Stimulated activated CD8-positive, alpha-beta memory T cell treated with anti-CD3 and anti-CD28 coated beads, Interleukin-12 subunit alpha, Interleukin-12 subunit beta, amount 100 ng/mL, for 24 hours (primary cell): ENCODE results near the gene MDM4.
"Not testable (repeated sequence)": the region's sequence is repeated elsewhere in the genome, so short reads cannot be mapped to it uniquely, and the experiment has no call there.

Experiments
- DNase-seq: peaks from one replicate; pipeline ENCODE4 v3.0.0-alpha.2; 2020; ENCODE audit errors: extremely low read depth

Gene MDM4

DNA sequence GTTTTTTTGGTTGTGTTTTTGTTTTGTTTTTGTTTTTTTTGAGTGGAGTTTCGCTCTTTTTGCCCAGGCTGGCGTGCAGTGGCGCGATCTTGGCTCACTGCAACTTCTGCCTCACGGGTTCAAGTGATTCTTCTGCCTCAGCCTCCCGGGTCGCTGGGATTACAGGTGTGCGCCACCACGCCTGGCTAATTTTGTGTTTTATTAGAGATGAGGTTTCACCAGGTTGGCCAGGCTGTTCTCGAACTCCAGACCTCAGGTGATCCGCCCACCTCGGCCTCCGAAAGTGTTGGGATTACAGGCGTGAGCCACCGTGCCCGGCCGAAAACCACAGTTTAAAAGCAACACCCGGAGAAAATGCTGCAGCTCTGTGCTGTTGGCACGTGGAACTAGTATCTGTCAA lies 1.2 kb downstream of the MDM4 start:
- DNase-seq, result not testable (repeated sequence)

GRCh38 chr1:204520834-204521709 lies 4.9 kb downstream of the MDM4 start:
- no peak for DNase-seq

- DNase-seq, result not testable (repeated sequence)
Observed at GRCh38 chr1:204521941-204522521, 5.8 kb downstream of the MDM4 start.

- DNase-seq, result no peak
Observed at GRCh38 chr1:204523605-204524215, 7.5 kb downstream of the MDM4 start.

GRCh38 chr1:204524986-204525385 lies 8.8 kb downstream of the MDM4 start:
- no peak for DNase-seq

GRCh38 chr1:204528241-204528640 lies 12.0 kb downstream of the MDM4 start:
- DNase-seq, result no peak

GRCh38 chr1:204528677-204529076 lies 12.5 kb downstream of the MDM4 start:
- no peak for DNase-seq

GRCh38 chr1:204529371-204529895 lies 13.2 kb downstream of the MDM4 start:
- no peak for DNase-seq

DNA sequence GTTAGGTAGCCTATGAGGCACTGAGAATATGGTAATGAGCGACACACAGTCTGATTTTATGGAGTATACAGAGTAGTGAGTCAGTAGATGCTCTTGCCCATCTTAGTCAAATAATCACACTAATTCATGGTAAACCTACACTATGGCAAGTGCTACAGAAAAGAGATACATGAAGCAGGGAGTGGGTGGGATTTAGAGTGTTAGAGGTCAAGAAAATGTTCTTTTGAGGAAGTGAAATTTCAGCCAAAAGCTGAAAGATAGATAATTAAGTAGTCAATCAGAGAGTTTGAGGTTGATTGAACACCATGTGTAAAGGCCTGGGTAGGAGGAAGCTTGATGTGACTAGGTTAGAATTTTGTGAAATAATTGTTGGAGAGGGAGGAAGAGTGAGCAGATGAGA lies 14.7 kb downstream of the MDM4 start:
- no peak for DNase-seq

DNA sequence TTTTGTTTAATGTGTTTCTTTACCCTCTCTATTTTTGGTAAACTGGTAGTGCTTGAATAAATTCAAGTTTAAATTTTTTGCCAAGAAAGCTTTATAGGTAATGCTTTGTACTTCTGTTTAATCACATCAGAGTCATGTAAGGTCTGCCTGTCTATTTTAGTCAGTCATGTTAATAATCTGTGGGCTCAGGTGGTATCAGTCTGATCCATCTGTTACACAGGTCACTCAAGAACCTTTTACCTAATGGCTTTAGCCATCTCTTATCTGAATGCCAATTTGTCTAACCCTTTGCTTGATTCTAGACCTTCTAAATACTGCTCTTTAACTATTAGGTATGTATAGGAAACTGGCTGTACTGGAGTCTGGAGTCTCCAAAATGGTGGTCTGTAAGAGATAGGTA lies 16.6 kb downstream of the MDM4 start:
- no peak for DNase-seq

- DNase-seq, result no peak
Observed at GRCh38 chr1:204541626-204542025, 25.4 kb downstream of the MDM4 start.

GRCh38 chr1:204544321-204544720 lies 28.1 kb downstream of the MDM4 start:
- no peak for DNase-seq

DNA sequence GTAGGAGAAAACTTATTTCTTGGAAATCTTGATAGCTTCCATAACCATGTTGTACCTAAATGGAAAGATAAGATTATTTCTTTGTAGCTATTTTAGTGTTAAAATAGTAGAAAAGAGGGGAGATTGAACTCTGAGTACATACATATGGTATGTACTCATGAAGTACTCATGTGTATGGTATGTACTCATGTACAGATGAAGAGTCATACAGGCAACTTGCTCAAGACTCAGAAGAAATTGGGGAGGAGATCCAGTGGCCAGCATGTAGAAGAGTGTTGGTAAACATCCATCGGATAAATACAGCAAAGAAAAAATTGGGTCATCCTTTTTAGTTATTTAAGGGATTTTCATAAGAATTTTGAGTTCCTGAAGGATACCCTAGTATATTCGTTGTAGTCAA lies 29.0 kb downstream of the MDM4 start:
- DNase-seq, result no peak

- no peak for DNase-seq
Observed at GRCh38 chr1:204545881-204546280, 29.7 kb downstream of the MDM4 start.

DNA sequence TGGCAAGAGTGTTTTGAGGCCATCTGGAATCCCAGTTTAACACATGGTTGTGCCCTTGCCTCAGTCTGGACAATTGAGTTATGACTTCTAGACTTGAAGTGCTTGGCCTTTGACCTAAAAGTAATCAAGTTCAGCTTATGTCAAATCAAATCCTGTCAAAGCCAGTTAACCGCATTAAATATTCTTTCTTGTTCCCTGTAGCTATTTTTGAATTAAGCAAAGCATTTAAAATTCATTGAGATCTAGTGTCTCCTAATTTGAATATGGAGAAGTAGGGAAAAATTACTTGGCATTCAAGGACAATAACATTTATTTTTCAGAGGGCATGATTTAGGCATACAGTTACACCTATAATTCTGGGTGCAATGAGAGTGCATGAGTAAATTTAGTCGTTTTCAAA lies 32.1 kb downstream of the MDM4 start:
- DNase-seq, result no peak

DNA sequence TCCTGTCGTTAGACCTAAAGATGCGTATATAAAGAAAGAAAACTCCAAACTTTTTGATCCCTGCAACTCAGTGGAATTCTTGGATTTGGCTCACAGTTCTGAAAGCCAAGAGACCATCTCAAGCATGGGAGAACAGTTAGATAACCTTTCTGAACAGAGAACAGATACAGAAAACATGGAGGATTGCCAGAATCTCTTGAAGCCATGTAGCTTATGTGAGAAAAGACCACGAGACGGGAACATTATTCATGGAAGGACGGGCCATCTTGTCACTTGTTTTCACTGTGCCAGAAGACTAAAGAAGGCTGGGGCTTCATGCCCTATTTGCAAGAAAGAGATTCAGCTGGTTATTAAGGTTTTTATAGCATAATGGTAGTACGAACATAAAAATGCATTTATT lies 33.1 kb downstream of the MDM4 start:
- DNase-seq, result no peak

DNA sequence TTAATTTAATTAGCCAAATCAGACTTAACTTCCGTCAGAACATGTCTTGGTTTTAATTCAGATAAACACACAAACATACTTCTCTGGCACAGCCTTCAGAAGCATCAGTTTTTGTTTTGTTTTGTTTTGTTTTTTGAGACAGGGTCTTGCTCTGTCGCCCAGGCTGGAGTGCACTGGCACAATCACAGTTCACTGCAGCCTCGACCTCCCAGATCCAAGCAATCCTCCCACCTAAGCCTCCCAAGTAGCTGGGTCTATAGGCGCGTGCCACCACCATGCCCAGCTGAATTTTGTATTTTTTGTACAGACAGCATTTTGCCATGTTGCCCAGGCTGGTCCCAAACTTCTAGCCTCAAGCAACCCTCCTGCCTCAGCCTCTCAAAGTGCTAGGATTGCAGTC lies 34.7 kb downstream of the MDM4 start:
- DNase-seq, result no peak

DNA sequence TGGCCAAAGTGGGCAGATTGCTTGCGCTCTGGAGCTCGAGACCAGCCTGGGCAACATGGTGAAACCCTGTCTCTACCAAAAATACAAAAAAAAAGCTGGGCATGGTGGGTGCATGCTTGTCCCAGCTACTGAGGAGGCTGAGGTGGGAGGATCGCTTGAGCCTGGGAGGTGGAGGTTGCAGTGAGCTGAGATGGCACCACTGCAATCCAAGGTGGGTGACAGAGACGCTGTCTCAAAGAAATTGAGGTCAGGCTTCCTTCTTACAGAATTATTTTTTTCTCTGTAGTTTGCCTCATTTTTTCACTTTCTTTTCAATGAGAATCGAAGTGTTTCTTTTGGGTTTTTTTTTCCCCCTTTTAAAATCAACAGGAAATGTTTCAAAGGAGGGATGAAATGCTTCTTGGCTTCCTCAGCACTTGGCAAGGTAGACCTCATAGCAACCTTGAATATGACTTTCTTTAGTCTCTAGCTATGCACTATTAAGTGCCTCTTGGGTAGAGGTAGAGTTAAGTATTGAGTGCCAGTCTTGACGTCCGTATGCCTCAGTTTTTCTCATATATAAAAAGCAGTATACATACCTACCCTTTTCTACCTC lies 40.3 kb downstream of the MDM4 start:
- no peak for DNase-seq

DNA sequence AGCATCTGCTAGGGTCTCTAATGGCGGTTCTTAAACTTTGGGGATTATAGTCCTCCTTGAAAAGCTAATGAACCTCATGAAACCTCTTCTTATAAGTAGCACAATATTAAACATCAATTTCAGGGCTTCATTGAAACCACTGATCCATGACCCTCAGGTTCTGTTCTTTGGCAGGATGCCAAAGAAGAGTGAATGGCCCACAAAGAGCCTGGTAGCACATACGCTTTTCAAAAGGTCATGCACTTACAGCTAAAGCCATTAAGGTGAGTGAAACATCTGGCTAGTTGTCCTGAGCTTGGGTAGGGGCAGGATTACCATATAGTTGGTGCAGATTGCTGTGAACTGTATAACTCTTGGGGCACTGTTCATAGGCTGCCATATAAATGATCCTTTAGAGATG lies 42.3 kb downstream of the MDM4 start:
- no peak for DNase-seq

DNA sequence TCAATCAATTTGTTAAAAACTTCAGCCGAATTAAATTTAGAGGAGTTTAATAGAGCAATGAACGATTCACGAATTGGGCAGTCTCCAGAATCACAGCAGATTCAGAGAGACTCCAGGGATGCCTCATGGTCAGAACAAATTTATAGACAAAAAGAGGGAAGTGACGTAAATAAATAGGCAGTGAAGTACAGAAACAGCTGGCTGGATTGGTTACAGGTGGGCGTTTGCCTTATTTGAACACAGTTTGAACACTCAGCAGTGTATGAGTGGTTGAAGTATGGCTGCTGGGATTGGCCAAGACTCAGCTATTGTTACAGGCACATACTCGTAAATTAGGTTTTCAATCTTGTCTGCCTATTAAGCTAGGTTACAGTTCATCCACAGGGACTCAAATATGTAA lies 43.8 kb downstream of the MDM4 start:
- DNase-seq, result not testable (repeated sequence)

- no peak for DNase-seq
Observed at GRCh38 chr1:204560590-204561150, 44.5 kb downstream of the MDM4 start.
